Stimulated activated CD8-positive, alpha-beta memory T cell treated with anti-CD3 and anti-CD28 coated beads, Interleukin-15, amount 100 ng/mL, for 48 hours (primary cell): ENCODE data around the gene XXYLT1.
"Not testable (repeated sequence)": the region's sequence is repeated elsewhere in the genome, so short reads cannot be mapped to it uniquely, and the experiment has no call there.

Experiments
- DNase-seq, 2 donors: peaks; one replicate each; pipeline ENCODE4 v3.0.0-alpha.2; 2020; ENCODE audit warnings: low read depth in 2 of 2

XXYLT1 gene

DNA sequence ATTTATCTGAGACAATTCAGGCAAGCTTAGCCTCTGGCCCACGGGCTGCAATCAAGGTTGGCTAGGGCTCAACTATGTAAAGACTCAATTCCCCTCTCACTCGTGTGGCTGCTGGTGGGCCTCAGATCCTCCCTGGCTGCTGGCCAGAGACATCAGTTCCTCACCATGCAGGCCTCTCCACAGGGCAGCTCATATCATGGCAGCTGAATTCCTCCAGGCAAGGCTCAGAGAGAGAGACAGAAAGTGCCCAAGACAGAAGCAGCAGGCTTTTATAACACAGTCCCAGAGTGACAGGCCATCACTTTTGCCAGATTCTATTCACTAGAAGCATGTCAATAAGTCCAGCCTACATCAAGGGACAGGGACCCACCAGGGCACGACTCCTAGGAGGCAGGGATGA, 63.2 kb downstream of the XXYLT1 start:
- no peak for DNase-seq

DNA sequence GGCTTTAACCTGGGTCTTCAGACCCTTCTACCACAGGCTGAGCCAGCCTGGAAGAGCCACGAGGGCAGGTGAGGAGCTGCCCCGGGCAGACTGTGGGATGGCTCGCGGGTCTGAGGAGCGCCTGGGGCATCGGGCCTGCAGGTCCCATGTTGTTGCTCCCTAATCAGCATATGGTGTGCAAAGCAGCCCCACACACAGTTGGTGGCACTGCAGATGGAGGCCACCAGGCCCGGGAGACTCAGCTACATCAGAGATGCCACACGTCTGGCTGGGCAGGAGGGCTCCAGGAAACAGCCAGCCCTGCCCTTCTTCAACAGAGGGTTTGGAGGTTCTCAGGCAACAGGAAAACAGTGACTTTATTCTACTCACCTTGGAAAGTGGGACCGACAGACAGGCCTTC, 63.9 kb downstream of the XXYLT1 start:
- no peak for DNase-seq

DNA sequence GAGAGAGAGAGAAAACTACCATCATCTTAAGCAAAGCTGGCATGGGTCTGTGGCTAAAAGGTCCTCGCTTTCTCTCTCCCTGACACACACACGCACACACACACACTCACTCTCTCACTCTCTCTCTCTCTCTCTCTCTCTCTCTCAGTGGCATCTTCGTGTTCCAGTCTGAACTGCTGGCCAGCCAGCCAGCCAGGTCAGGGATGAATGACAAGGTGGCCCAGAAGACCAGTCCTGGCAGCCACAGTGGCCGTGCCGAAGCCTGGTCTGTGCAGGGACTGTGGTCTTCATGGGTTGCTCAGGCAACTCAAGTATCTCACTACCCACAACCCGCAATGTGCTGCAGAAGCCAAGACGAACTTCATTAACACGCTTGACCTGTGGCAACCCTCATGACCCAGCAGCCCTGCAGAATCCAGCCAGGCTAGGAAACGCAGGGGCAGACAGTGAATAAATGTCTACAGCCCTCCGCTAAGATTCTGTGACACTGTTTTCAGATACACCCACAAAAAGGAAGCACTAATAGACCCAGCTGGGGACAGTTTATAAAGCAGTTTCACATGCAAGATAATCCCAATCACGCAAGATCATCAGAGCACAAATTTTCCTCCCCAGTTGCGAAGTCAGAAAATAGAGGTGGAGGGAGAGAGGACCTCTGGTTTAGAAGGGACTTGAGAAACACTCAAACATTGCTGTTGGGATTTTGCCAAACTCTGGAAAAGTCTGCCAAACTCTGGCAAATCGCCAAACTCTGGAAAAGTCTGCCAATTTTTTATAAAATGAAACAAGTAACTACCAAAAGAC, 66.4 kb downstream of the XXYLT1 start:
- no peak for DNase-seq

DNA sequence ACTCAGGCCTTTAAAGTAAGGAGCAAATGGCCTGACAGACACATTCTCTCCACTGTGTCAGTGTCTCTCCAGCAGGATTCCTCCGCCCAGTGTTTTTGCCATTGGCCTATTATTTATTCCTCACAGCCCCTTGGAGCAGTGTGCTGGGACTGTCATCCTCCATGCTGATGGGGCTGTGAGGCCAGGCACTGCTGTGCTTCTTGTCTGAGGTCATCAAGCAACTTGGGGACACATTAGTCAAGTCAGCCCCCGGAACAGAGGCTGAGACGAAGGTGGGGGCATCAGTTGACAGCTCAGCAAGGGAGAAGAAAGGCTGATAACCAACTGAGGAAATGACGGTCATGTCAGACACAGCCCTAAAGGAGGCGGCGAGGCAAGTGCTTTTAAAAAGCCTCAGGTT, 67.4 kb downstream of the XXYLT1 start:
- no peak for DNase-seq

DNA sequence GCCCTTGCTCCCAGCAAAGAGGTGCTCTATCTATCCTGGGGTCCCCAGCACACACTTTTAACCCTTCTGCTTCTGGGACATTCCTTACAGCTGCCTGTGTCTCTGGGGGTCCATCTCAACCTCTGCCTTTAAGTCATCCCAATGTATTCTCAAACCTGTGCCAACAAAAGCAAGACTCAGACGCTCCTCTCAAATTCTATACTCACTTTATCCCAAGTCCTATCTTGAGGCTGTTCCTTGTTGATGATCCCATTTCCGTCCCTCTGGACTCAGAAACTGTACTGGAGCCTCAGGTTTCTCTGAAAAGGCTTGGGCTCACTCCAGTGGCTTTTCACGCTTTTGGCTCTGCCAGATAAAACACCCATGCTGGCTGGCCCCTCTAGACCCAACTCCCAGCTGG, 69.7 kb downstream of the XXYLT1 start:
- DNase-seq = no peak

DNA sequence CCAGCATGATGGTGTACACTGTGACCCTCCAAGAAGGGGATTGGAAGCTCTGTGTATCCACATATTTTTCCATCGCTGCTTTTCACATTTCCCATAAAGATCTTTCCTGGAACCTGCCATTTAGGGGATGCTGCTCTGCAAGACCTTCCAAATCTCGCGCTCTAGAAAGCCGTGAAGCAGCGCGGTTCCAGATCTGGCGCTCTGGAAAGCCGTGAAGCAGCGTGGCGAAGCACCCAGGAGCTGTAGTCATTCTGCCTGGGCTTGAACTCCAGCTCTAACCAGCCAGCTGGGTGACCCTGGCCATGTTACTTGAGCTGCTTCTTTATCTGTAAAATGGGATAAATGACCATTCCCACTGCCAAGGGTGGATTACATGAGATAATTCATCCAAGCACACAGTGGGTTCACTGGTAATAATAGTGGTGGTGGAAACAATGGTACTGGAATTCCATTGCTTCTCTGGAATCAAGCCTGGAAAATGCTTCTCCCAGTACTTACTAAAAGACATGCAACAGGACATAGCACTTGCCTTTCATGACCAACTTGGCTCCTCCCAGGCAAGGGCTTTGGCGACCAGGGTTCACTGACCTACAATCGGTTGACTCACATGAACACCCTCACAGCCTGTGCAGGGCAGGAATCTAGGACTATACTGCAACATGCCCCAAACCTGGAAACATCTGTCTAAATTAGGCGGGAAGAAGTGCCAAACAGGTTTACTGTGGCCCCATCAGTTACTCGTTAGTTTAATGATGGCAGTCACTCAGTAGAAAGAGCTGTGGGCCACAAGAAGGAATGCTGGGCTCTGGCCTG, 70.7 kb downstream of the XXYLT1 start:
- no peak for DNase-seq

DNA sequence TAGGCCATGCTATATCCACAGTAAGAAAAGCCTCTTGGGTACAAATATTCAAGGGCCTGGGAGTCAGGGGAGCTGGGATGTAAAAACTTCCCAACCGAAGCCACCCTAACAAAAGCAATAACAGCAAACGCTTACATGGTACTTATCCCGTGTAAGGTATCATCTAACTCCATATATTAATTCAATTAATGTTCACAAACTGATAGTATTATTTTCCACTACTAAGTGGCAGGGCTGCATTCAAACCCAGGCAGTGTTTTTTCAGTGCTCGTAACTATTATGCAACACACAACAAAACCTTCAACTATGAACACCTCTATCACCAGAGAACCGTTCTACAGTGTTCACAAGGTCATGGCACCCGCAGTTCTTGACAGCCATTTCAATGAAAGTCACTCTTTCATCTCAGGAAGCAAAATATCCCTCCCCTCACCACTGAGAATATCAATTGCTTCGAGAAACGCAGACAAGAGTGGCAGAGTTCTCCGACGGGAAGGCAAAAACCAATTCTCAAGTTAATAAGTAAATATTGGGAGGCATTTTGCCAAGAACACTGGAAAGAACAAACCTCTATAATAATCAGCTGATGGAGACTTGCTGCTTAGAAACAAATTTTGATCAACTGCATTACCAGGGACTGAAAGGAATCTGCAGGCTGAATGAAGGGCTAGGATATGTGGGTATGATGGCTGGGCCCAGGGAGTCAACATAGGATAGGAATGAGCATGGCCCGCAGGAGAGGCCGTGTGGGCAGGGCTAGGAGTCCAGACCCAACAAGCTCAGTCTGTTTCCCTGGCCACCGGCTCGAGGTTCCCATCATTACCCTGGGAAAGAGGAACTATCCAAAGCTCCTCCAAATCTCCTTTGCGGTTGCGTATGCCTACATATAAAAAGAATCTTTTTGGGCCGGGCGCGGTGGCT, 72.3 kb downstream of the XXYLT1 start:
- DNase-seq = no peak

DNA sequence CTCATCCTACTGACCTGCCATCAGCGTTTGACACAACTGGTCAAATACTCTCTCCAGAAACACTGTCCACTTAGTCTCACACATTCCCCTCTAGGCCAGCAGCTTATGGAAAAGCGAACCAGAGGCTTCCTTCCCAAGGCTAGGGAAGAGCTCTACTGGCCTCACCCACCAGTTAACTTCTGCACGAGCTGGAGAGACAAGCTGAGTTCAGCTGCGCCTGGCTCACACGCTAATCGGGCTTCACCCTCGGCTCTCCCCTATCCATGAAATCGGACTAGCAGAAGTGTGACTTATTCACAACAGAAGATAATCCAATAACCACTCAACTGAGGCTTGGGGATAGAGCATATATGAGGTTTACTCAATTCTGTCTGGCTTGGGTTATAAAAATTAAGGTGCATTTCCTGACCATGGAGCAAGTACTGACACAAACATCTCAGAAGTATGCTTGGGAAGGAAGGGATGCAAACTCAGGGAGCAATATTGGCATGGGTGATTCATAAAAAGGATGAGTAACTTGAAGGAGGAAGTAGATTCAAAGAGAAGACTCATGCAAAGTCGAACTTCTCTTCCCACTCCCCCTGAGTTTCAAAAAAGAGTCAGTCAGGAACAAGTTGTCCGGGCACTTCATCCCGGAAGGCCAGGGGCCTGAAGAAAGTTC, 73.1 kb downstream of the XXYLT1 start:
- no peak for DNase-seq

DNA sequence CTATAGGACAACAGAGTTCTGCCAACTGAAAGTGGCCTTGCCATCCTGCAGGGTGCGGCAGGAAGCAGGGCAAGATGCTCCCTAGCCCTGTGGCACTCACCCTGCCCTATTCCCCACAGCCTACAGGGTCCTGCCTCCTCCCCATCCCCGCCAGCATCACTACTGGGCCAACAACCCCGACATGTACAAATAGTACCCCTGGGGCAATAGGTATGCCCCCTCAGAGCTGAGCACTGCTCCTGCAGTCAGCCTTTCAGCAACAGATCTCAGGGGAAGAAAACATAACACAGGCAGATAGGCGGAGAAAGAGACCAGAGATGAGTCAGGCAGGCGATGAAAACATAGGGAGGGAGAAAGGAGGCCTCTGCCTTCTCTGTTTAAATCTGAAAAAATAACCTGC, 74.7 kb downstream of the XXYLT1 start:
- DNase-seq = no peak

DNA sequence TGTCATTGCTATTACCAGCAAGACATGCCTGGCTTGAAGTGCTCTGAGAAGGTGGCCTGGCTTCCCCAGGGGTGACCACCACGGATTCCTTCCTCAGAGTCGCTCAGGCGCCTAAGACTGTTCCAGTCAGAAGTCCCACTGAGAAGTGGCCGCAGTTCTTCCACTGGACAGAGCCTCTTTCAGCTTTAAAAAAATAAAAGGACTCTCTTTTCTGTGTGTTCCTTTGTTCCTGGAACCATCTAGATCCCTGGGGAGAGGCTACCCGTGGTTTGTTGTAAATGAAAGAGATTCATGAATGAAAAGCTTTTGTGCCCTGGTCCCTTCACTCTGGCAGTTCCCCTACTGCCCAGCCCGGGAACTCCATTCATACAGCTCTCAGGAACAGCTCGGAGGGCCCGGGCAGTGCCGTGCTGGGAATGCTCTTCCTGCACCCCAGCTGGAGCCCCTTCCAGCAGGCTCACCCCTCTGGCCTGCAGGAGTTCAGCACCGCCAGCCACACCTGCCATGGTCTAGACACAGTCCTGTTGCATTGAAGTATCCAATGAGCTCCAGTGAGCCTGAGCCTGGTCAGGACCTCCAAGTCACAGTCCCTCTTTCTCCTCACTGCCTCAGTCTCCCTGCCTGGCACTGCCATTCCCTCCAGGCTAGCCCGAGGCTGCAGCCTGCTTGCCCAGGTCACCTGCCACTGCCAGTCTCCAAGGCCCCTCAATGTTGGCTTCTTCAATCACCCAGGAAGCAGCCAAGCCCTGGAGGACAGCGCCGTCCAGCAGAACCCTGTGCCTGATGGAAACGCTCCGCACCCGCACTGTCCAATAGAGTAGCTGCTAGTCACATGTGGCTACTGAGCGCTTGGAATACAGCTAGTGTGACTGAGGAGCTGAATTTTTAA, 75.4 kb downstream of the XXYLT1 start:
- DNase-seq = no peak

DNA sequence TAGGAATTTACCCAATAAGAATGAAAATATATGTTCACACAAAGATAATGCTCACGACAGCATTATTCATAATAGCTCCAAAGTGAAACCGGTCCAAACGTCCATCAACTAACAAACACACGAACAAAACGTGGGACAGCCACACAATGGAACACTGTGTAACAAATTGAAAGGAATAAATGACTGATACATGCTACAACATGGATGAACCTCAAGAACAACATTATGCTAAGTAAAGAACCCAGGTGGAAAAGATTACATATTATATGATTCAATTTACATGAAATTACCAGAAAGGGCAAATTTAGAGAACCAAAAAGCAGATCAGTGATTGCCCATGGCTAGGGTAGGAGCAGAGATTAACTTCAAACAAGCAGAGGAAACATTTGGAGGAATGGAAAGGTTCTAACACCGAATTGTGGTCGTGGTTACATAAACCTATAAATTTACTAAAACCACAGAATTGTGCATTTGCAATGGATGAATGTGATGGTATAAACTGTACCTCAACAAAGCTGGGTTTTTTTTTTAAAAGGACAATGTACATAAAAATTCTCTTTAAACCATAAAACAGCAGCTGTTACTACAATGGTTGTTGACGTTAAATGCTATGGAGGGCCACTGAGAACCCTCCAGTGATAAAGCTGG, 76.3 kb downstream of the XXYLT1 start:
- no peak for DNase-seq

DNA sequence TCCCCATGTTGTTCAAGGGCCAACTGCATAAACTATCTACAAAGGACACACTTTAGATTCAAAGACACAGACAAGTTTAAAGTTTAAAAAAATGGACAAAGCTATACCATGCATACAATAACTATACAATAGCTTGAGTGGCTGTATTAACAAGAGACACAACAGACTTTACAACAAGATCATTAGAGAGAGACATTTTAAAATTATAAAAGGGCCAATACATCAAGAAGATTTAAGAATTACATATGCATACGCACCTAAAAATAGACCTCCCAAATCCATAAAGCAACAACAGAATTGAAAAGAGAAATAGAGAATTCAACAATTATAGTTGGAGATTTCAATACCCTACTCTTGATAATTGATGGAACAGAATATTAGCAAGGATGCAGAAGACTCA, 79.4 kb downstream of the XXYLT1 start:
- DNase-seq = no peak

DNA sequence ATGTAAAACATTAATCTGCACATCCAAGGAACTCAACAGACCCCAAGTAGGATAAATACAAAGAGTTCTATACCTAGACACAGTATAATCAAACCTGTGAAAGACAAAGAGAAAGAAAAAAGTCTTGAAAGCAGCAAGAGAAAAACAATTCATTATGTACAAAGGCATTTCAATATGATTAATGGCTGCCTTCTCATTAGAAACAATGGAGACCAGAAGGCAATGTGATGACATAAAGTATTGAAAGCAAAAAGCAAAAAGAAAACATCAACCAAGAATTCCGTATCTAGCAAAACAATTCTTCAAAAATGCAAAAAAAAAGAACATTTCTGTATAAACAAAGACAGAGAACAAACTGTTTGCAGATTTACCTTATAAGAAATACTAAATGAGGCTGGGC, 81.1 kb downstream of the XXYLT1 start:
- DNase-seq = no peak

DNA sequence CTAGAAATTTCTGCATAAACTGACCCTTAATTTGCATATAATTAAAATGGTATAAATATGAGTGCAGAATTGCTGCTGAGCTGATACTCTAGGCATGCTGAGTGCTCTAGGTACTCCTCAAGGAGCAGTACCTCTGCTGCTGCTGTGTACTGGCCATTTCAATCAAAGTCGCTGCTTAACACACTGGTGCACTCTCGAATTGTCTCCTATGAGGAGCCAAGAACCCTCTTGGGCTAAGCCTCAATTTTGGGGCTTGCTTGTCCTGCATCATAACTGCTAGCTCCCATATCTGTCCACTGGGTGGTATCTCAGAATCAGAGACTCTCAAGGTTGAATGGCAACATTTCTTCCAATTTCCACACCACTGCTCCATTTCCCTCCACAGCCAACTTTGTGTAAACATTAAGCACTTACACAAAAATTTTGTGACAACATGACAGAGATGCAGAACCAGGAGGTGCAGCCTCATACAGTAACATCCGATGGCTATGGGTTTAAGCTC, 82.5 kb downstream of the XXYLT1 start:
- DNase-seq = no peak

DNA sequence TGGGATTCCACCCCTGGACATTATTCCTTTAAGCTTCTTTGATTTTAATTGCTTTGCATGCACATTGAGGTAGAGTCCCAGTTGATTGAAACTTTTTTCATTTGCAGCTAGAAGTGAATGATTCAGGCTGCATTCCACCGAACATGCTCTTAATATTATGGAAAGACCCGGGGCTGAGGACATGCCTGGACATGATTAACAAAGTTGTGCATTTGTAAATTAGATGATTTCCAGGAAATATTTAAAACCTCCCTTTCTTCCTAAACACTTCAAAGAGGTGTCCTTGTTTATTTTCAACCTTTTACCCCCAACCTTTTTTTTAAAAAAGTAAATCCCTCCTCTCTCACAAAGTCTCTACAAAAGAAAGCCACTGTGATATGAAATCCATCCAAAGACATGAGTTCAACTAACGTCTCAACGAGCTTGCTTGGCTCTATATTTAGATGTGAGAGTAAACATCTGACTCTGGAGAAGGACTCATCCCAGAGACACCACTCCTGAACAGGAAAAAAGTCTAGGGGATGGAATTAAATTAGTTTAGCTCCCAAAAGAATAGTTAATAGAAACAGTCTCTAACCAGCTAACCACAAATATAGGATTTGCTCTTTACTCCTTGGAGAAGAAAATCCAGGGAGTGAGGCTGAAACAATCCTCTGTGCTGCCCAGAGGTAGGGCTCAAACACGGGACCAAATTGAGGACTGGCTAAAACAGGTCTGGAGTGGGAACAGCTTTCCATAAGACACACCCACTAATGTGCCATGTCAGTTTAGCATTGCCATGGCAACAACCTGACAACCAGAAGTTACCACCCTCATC, 83.1 kb downstream of the XXYLT1 start:
- DNase-seq = no peak

DNA sequence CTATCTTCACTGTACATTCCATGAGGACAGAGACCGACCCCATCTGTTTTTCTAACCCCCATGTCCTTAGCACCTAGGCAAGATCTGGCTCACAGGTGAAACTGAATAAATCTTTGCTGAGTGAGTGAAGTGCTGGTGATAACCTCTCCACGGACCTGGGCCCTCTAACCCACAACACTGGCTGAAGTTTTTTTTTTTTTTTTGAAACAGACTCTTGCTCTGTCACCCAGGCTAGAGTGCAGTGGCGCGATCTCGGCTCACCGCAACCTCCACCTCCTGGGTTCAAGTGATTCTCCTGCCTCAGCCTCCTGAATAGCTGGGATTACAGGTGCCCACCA, 84.3 kb downstream of the XXYLT1 start:
- not testable (repeated sequence) for DNase-seq

DNA sequence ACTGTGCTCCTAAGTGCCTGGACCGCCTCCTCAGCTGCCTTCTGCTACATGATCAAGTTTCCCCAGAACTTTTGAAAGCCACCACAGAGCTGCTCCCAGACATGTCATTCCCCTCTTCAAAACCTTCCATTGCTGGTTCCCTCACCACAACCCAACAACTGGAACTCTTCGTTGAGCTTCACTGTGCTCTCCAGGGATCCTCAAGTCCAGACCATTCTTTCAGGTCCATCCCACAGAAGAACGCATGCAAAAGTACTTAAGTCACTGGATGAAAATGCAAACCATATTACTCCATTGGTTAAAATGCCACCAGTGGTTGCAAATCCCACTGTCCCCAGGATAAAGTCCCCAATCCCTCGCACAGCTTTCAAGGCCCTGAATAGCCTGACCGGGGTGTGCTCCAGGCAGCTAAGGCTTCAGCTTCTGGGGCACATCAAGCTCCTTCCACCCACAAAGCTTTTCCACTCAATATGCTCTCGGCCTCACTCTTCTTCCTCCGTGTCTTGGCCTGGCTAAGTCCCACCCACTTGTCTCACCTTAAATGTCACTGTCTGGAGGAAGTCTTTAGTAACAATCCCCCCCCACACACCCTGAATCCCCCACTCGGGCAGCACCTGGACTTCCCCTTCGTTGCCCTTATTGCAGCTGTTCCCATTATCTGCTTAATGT, 84.8 kb downstream of the XXYLT1 start:
- no peak for DNase-seq

DNA sequence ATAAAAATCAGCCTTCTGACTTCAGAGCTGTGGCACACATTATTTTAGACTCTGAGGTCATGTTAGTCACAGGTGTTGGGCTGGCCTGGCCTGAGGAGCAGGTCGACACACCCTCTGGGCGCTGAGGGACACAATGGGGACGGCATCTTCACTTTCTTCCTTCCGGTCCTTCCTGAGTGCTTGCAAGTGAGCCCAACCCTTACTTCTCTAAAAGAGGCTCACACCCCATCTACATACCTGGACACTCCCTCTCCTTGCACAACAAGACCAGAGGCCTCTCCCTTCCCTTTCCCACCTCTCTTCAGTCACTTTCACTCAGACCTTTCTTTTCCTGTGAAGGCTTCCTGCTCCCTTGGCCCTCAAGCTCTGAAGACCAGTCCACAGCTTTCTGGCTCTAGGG, 85.4 kb downstream of the XXYLT1 start:
- no peak for DNase-seq
